IMR-90 (cell line): Measurements from ENCODE around the gene LGI1. TPM values are rescaled to one million over a fixed set of nuclear protein-coding genes. Genes with fewer than 3 reads are reported as not detected.

Source experiments
- ATAC-seq: fragments of 200-7000 bp; cut with Tn5 transposase; 2 replicates; pipeline ENCODE4 v1.9.1; 2020; ENCODE audit warnings: low read depth, mild to moderate bottlenecking, moderate library complexity
- BruUV-seq: library from RNA; stranded (reverse); fragments of 400-500 nt; replicated peaks from 2 replicates; lab custom pipeline; 2021; lab: Mats Ljungman, UMichigan
- CTCF ChIA-PET: fragments of 300-600 bp; formaldehyde crosslinking; extraction: SDS; loops from one replicate; lab custom pipeline; 2021; ENCODE audit warnings: antibody characterized with exemption; lab: Yijun Ruan, JAX
- POLR2A ChIA-PET: fragments of 300-600 bp; sonication (Branson Sonifier 250); formaldehyde crosslinking; loops from one replicate; lab custom pipeline; 2022; ENCODE audit warnings: antibody characterized with exemption; ENCODE audit not compliant: unreplicated experiment; lab: Charles Lee
- DNase-seq: peaks from one replicate; pipeline ENCODE4 v3.0.0; 2013
- H2AFZ ChIP-seq: replicated peaks from 2 replicates; pipeline ENCODE3; 2013; ENCODE audit warnings: low read length, mild to moderate bottlenecking; ENCODE audit not compliant: poor library complexity
- H2AK5ac ChIP-seq: 2 replicates; pipeline ENCODE4 v1.6.1; 2013; ENCODE audit warnings: low read depth, low read length, inconsistent platforms
- H2AK9ac ChIP-seq: replicated peaks from 2 replicates; pipeline ENCODE3; 2013; ENCODE audit warnings: mild to moderate bottlenecking, low read depth, low read length, moderate library complexity; ENCODE audit not compliant: poor library complexity
- H2BK120ac ChIP-seq: 2 replicates; pipeline ENCODE4 v1.6.1; 2013; ENCODE audit warnings: low read depth, low read length, inconsistent platforms
- H2BK15ac ChIP-seq: 3 replicates; pipeline ENCODE4 v1.6.1; 2013; ENCODE audit warnings: low read depth, low read length, inconsistent platforms
- H2BK20ac ChIP-seq: 2 replicates; pipeline ENCODE4 v1.6.1; 2013; ENCODE audit warnings: low read depth, mild to moderate bottlenecking, inconsistent platforms, low read length, moderate library complexity
- H2BK5ac ChIP-seq: 2 replicates; pipeline ENCODE4 v1.6.1; 2013; ENCODE audit warnings: mild to moderate bottlenecking, low read depth, low read length, inconsistent platforms; ENCODE audit not compliant: poor library complexity, severe bottlenecking
- H3K14ac ChIP-seq: replicated peaks from 2 replicates; pipeline ENCODE4 v1.6.1; 2013; ENCODE audit warnings: low read depth, low read length, inconsistent platforms
- H3K18ac ChIP-seq: 2 replicates; pipeline ENCODE4 v1.6.1; 2013; ENCODE audit warnings: low read depth, low read length, control low read depth
- H3K23ac ChIP-seq: 2 replicates; pipeline ENCODE4 v1.6.1; 2013; ENCODE audit warnings: low read depth, low read length, inconsistent platforms
- H3K27ac ChIP-seq: 2 replicates; pipeline ENCODE4 v1.5.1; 2013; ENCODE audit warnings: mild to moderate bottlenecking, control low read depth, low read length; ENCODE audit not compliant: insufficient read depth
- H3K27me3 ChIP-seq: 2 replicates; pipeline ENCODE4 v1.6.1; 2013; ENCODE audit warnings: low read length; ENCODE audit not compliant: control insufficient read depth, insufficient read depth
- H3K36me3 ChIP-seq: 2 replicates; pipeline ENCODE4 v1.6.1; 2013; ENCODE audit warnings: low read length, mixed read lengths; ENCODE audit not compliant: control insufficient read depth, insufficient read depth
- H3K4ac ChIP-seq: 2 replicates; pipeline ENCODE4 v1.6.1; 2013; ENCODE audit warnings: low read depth, low read length, inconsistent platforms
- H3K4me1 ChIP-seq: 2 replicates; pipeline ENCODE4 v1.6.1; 2013; ENCODE audit warnings: low read length, mixed read lengths; ENCODE audit not compliant: control insufficient read depth, insufficient read depth
- H3K4me2 ChIP-seq: 2 replicates; pipeline ENCODE4 v1.6.1; 2013; ENCODE audit warnings: low read depth, mild to moderate bottlenecking, control low read depth, low read length, moderate library complexity
- H3K4me3 ChIP-seq: 2 replicates; pipeline ENCODE4 v1.5.1; 2013; ENCODE audit warnings: low read depth, mild to moderate bottlenecking, control low read depth, low read length, moderate library complexity; ENCODE audit not compliant: insufficient read depth
- H3K56ac ChIP-seq: 2 replicates; pipeline ENCODE4 v1.6.1; 2013; ENCODE audit warnings: low read length, inconsistent platforms; ENCODE audit not compliant: insufficient read depth; ENCODE audit errors: extremely low read depth
- H3K79me1 ChIP-seq, 2 experiments: 2 replicates each; pipeline ENCODE4 v1.6.1; 2013; ENCODE audit warnings: low read length in 2 of 2, inconsistent platforms in 1 of 2, low read depth in 1 of 2
- H3K9ac ChIP-seq: 2 replicates; pipeline ENCODE4 v1.6.1; 2013; ENCODE audit warnings: low read depth, low read length, control low read depth
- H3K9me1 ChIP-seq: 2 replicates; pipeline ENCODE4 v1.6.1; 2013; ENCODE audit warnings: low read length, inconsistent platforms; ENCODE audit not compliant: insufficient read depth
- H3K9me3 ChIP-seq: 2 replicates; pipeline ENCODE4 v1.6.1; 2013; ENCODE audit warnings: low read length; ENCODE audit not compliant: control insufficient read depth, insufficient read depth
- H4K20me1 ChIP-seq: 2 replicates; pipeline ENCODE4 v1.6.1; 2013; ENCODE audit warnings: low read length, inconsistent platforms; ENCODE audit not compliant: insufficient read depth
- H4K5ac ChIP-seq: 2 replicates; pipeline ENCODE4 v1.6.1; 2013; ENCODE audit warnings: mild to moderate bottlenecking, low read depth, low read length, control low read depth
- H4K8ac ChIP-seq, 2 experiments: 2 replicates each; pipeline ENCODE4 v1.6.1; 2013; ENCODE audit warnings: low read depth in 2 of 2, low read length in 2 of 2, control low read depth in 1 of 2, inconsistent platforms in 1 of 2
- H4K91ac ChIP-seq: 2 replicates; pipeline ENCODE4 v1.6.1; 2013; ENCODE audit warnings: low read depth, low read length, inconsistent platforms; ENCODE audit not compliant: insufficient read depth
- BHLHE40 ChIP-seq: fragments of 150-350 bp; IDR thresholded peaks from 2 replicates; pipeline ENCODE4 v1.6.1; 2016; ENCODE audit warnings: mild to moderate bottlenecking, low read depth, low read length
- CEBPB ChIP-seq: IDR thresholded peaks from 2 replicates; pipeline ENCODE4 v1.6.1; 2012; ENCODE audit warnings: low read depth, low read length, improper control_type of control experiment
- CHD1 ChIP-seq: IDR thresholded peaks from 2 replicates; pipeline ENCODE4 v1.6.1; 2012; ENCODE audit warnings: low read depth, low read length, improper control_type of control experiment
- CTCF ChIP-seq: conservative IDR thresholded peaks from 2 replicates; pipeline ENCODE4 v1.5.1; 2012; ENCODE audit warnings: mild to moderate bottlenecking, low read depth, low read length, improper control_type of control experiment
- ELK1 ChIP-seq: fragments of 150-350 bp; IDR thresholded peaks from 2 replicates; pipeline ENCODE4 v1.6.1; 2016; ENCODE audit warnings: low read depth, mild to moderate bottlenecking, low read length, moderate library complexity, borderline replicate concordance
- FOS ChIP-seq: fragments of 150-350 bp; IDR thresholded peaks from 2 replicates; pipeline ENCODE4 v1.6.1; 2016; ENCODE audit warnings: low read depth, low read length
- MAFK ChIP-seq: IDR thresholded peaks from 2 replicates; pipeline ENCODE4 v1.6.1; 2012; ENCODE audit warnings: low read depth, low read length, improper control_type of control experiment
- MAZ ChIP-seq: IDR thresholded peaks from 2 replicates; pipeline ENCODE4 v1.6.1; 2012; ENCODE audit warnings: low read depth, mild to moderate bottlenecking, low read length, improper control_type of control experiment, moderate library complexity, borderline replicate concordance
- MXI1 ChIP-seq: IDR thresholded peaks from 2 replicates; pipeline ENCODE4 v1.6.1; 2012; ENCODE audit warnings: low read depth, mild to moderate bottlenecking, low read length, moderate library complexity, borderline replicate concordance
- NFE2L2 ChIP-seq: fragments of 150-350 bp; IDR thresholded peaks from 2 replicates; pipeline ENCODE4 v1.6.1; 2016; ENCODE audit warnings: low read depth, mild to moderate bottlenecking, low read length
- POLR2A ChIP-seq: IDR thresholded peaks from 2 replicates; pipeline ENCODE4 v1.6.1; 2012; ENCODE audit warnings: mild to moderate bottlenecking, low read depth, low read length
- RAD21 ChIP-seq: IDR thresholded peaks from 2 replicates; pipeline ENCODE4 v1.6.1; 2012; ENCODE audit warnings: low read length, improper control_type of control experiment
- RCOR1 ChIP-seq: IDR thresholded peaks from 2 replicates; pipeline ENCODE4 v1.6.1; 2012; ENCODE audit warnings: mild to moderate bottlenecking, low read length, improper control_type of control experiment; ENCODE audit not compliant: insufficient replicate concordance
- RFX5 ChIP-seq: IDR thresholded peaks from 2 replicates; pipeline ENCODE4 v1.8.0; 2012; ENCODE audit warnings: low read depth, mild to moderate bottlenecking, low read length, moderate library complexity
- SMC3 ChIP-seq: fragments of 150-350 bp; IDR thresholded peaks from 2 replicates; pipeline ENCODE4 v1.6.1; 2016; ENCODE audit warnings: low read depth, mild to moderate bottlenecking, antibody characterized with exemption, low read length, moderate library complexity
- WGBS, 2 experiments: methylation state at CpG; one replicate each; pipeline versions ENCODE4 v1.1.5 to v1.1.7; 2013; ENCODE audit warnings: missing lambda C conversion rate in 2 of 2; ENCODE audit not compliant: insufficient read length in 1 of 2; ENCODE audit errors: extremely low coverage in 2 of 2; 5-methylcytosine and 5-hydroxymethylcytosine counted together
- dilution Hi-C: fragments of 300-500 bp; cut with HindIII; formaldehyde crosslinking; loops from one replicate; pipeline ENCODE4 v1.14.3; 2018; ENCODE audit warnings: low sequenced_read_pairs; ENCODE audit not compliant: unreplicated experiment
- in situ Hi-C: fragments of 300-500 bp; cut with MboI; formaldehyde crosslinking; loops from 3 replicates; pipeline ENCODE4 v1.14.3; 2019; ENCODE audit warnings: low sequenced_read_pairs, inconsistent platforms, mixed read lengths
- intact Hi-C: fragments of 100-400 bp; cut with micrococcal nuclease; formaldehyde crosslinking; loops from 2 replicates; pipeline ENCODE4 v1.10.0; 2022
- polyA plus RNA-seq, 3 experiments: library from polyadenylated mRNA; depleted of rRNA; stranded (reverse); fragments of >200 nt; gene quantifications; 2 replicates each; pipeline ENCODE4 v1.2.3, GENCODE V29; 2012; ENCODE audit warnings: low replicate concordance in 1 of 3
- total RNA-seq: library from RNA; depleted of rRNA; stranded (reverse); fragments of >200 nt; gene quantifications from 2 replicates; pipeline ENCODE4 v1.2.3, GENCODE V29; 2012
- TF ChIP-seq, protein P1 (sequence below): fragments of 150-350 bp; IDR thresholded peaks from 2 replicates; pipeline ENCODE4 v1.6.1; 2017; ENCODE audit warnings: mild to moderate bottlenecking, antibody characterized with exemption, low read length, low read depth

LGI1 gene
- total and polyA plus RNA-seq, 2 of the 4 experiments (the other 2 are of a cell fraction): not detected

DNA sequence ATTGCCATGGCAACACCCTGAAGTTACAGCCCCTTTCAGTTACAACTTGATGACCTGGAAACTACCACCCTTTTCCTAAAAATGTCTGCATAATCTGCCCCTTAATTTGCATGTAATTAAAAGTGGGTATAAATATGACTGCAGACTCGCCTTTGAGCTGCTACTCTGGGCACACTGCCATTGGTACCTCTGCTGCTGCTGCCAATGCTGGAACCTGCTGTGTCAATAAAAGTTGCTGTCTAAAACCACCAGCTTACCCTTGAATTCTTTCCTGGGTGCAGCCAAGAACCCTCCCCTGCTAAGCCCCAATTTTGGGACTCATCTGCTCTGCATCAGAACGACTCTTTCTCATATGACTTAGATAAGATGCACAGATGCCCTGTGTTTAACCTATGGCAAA is 45.1 kb upstream of the LGI1 start:
- Histone ChIP-seq H2BK15ac (no peak overlapping the region), H3K9me3 (no peaks in the 10 kb centered on the region), H3K4me2 (no peak overlapping the region), H3K27ac (no peak overlapping the region), H2AFZ (no peak overlapping the region), H4K20me1 (no peaks in the 10 kb centered on the region), H3K9ac (no peak overlapping the region), H3K23ac (no peak overlapping the region), H2BK20ac (no peak overlapping the region), H3K56ac (no peak overlapping the region), H4K91ac (no peak overlapping the region), H2BK5ac (no peak overlapping the region), H2BK120ac (no peak overlapping the region), H4K5ac (no peak overlapping the region), H3K79me1 (no peaks in the 10 kb centered on the region), H3K14ac (no peak overlapping the region), H3K9me1 (no peaks in the 10 kb centered on the region), H3K4me3 (no peak overlapping the region), H4K8ac (no peak overlapping the region), H2AK9ac (no peak overlapping the region), H3K36me3 (no peaks in the 10 kb centered on the region), H2AK5ac (no peak overlapping the region), H3K4me1 (no peaks in the 10 kb centered on the region), H3K18ac (no peak overlapping the region), H3K27me3 (peaks cover 7% of the 10 kb centered on the region), H3K4ac (no peak overlapping the region)
- ATAC-seq (no peak), DNase-seq (no peak)
- no TSS peak for BruUV-seq
- in situ Hi-C loops (no loop called here), dilution Hi-C loops (no loop called here), intact Hi-C loops (no loop called here)
- ChIA-PET POLR2A (no interaction called here), CTCF (no interaction called here)
- TF ChIP-seq RCOR1: no peak
- no peak for TF ChIP-seq MAFK
- TF ChIP-seq ELK1: no peak
- no peak for TF ChIP-seq POLR2A
- TF ChIP-seq CHD1: no peak
- no peak for TF ChIP-seq RFX5
- no peak for TF ChIP-seq BHLHE40
- no peak for TF ChIP-seq CEBPB
- no peak for TF ChIP-seq NFE2L2
- TF ChIP-seq, protein P1, sequence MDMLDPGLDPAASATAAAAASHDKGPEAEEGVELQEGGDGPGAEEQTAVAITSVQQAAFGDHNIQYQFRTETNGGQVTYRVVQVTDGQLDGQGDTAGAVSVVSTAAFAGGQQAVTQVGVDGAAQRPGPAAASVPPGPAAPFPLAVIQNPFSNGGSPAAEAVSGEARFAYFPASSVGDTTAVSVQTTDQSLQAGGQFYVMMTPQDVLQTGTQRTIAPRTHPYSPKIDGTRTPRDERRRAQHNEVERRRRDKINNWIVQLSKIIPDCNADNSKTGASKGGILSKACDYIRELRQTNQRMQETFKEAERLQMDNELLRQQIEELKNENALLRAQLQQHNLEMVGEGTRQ: no peak
- TF ChIP-seq FOS: no peak
- no peak for TF ChIP-seq RAD21
- TF ChIP-seq CTCF: no peak
- no peak for TF ChIP-seq MXI1
- no peak for TF ChIP-seq SMC3
- no peak for TF ChIP-seq MAZ
- no CpG with 5 or more reads among the region's 2 CpGs for WGBS, 2 experiments
